GM13977 (cell line): Measurements from ENCODE around the gene TRIM71.

Source experiments
- DNase-seq: peaks from one replicate; pipeline ENCODE4 v3.0.0; 2012; ENCODE audit warnings: low spot score
- CTCF ChIP-seq: IDR thresholded peaks from 2 replicates; pipeline ENCODE4 v1.5.1; 2012; ENCODE audit warnings: mild to moderate bottlenecking, control low read depth; ENCODE audit not compliant: insufficient read depth; ENCODE audit errors: extremely low read depth, missing control alignments
- in situ Hi-C: fragments of 300-500 bp; cut with MboI; formaldehyde crosslinking; loops from one replicate; pipeline ENCODE4 v1.12.0; 2022; ENCODE audit warnings: low sequenced_read_pairs, low pct_unique_long_range_greater_than_20kb, mixed read lengths, inconsistent platforms; ENCODE audit not compliant: unreplicated experiment

The TRIM71 gene

GRCh38 chr3:32831062-32831461 is 13.3 kb downstream of the TRIM71 start:
- in situ Hi-C loops, result no loop called here
- no peak for TF ChIP-seq CTCF

GRCh38 chr3:32831791-32832190 is 14.0 kb downstream of the TRIM71 start:
- in situ Hi-C loops, result no loop called here
- no peak for DNase-seq
- no peak for TF ChIP-seq CTCF

More at GRCh38 chr3:32831062-32831461, 13.3 kb downstream of the TRIM71 start:
- no peak for DNase-seq

- no peak for TF ChIP-seq CTCF
- in situ Hi-C loops, result no loop called here
- no peak for DNase-seq
Measured at GRCh38 chr3:32832193-32832592, 14.4 kb downstream of the TRIM71 start.

GRCh38 chr3:32835049-32835371 is 17.2 kb downstream of the TRIM71 start:
- in situ Hi-C loops, result no loop called here
- TF ChIP-seq CTCF, result no peak
- no peak for DNase-seq

GRCh38 chr3:32835961-32836360 is 18.2 kb downstream of the TRIM71 start:
- no peak for DNase-seq

GRCh38 chr3:32836601-32837000 is 18.8 kb downstream of the TRIM71 start:
- TF ChIP-seq CTCF, result no peak
- DNase-seq, result no peak
- in situ Hi-C loops, result no loop called here

More at GRCh38 chr3:32835961-32836360, 18.2 kb downstream of the TRIM71 start:
- TF ChIP-seq CTCF, result no peak
- in situ Hi-C loops, result no loop called here

GRCh38 chr3:32837366-32837765 is 19.6 kb downstream of the TRIM71 start:
- in situ Hi-C loops, result no loop called here
- no peak for DNase-seq
- TF ChIP-seq CTCF, result no peak
